ENCODE results near the gene NCEH1.

Gene NCEH1

GRCh38 chr3:172697558-172697957 is 13.3 kb downstream of the NCEH1 start:
- no peaks in the 10 kb centered on the region for H3K9me3 ChIP-seq (ENCODE audit: control insufficient read depth, low read length)
- H3K4me3 ChIP-seq (ENCODE audit: extremely low read depth, insufficient read depth, low read length, poor library complexity, severe bottlenecking), result no peak overlapping the region
- H3K4me1 ChIP-seq (ENCODE audit: control insufficient read depth, insufficient read depth, low read length, poor library complexity, severe bottlenecking), result no peaks in the 10 kb centered on the region
- no peaks in the 10 kb centered on the region for H3K36me3 ChIP-seq (ENCODE audit: control insufficient read depth, insufficient read depth, low read length)
- H3K27ac ChIP-seq (ENCODE audit: low read depth, low read length, severe bottlenecking), result no peak overlapping the region
- whole genome bisulfite sequencing, 2 experiments (ENCODE audit: insufficient coverage in 2 of 2), result no CpG with 5 or more reads among the region's 1 CpG

GRCh38 chr3:172696357-172696756 is 14.5 kb downstream of the NCEH1 start:
- Histone ChIP-seq H3K9me3 (ENCODE audit: control insufficient read depth, low read length) (no peaks in the 10 kb centered on the region), H3K4me3 (ENCODE audit: extremely low read depth, insufficient read depth, low read length, poor library complexity, severe bottlenecking) (no peak overlapping the region), H3K36me3 (ENCODE audit: control insufficient read depth, insufficient read depth, low read length) (no peaks in the 10 kb centered on the region), H3K4me1 (ENCODE audit: control insufficient read depth, insufficient read depth, low read length, poor library complexity, severe bottlenecking) (no peaks in the 10 kb centered on the region), H3K27ac (ENCODE audit: low read depth, low read length, severe bottlenecking) (no peak overlapping the region)
- WGBS, 2 experiments (ENCODE audit: insufficient coverage in 2 of 2), result 94 to 100% methylated on average over 1 to 3 of the region's 5 CpGs

GRCh38 chr3:172694573-172695246 is 16.2 kb downstream of the NCEH1 start:
- Histone ChIP-seq H3K4me1 (ENCODE audit: control insufficient read depth, insufficient read depth, low read length, poor library complexity, severe bottlenecking) (no peaks in the 10 kb centered on the region), H3K4me3 (ENCODE audit: extremely low read depth, insufficient read depth, low read length, poor library complexity, severe bottlenecking) (no peak overlapping the region), H3K27ac (ENCODE audit: low read depth, low read length, severe bottlenecking) (no peak overlapping the region), H3K9me3 (ENCODE audit: control insufficient read depth, low read length) (no peaks in the 10 kb centered on the region), H3K36me3 (ENCODE audit: control insufficient read depth, insufficient read depth, low read length) (no peaks in the 10 kb centered on the region)
- 97 to 98% methylated on average over 3 of the region's 4 CpGs for WGBS, 2 experiments (ENCODE audit: insufficient coverage in 2 of 2)

GRCh38 chr3:172692751-172693338 is 18.0 kb downstream of the NCEH1 start:
- no peaks in the 10 kb centered on the region for H3K36me3 ChIP-seq (ENCODE audit: control insufficient read depth, insufficient read depth, low read length)
- no peaks in the 10 kb centered on the region for H3K9me3 ChIP-seq (ENCODE audit: control insufficient read depth, low read length)
- no peak overlapping the region for H3K27ac ChIP-seq (ENCODE audit: low read depth, low read length, severe bottlenecking)
- H3K4me3 ChIP-seq (ENCODE audit: extremely low read depth, insufficient read depth, low read length, poor library complexity, severe bottlenecking), result no peak overlapping the region
- no peaks in the 10 kb centered on the region for H3K4me1 ChIP-seq (ENCODE audit: control insufficient read depth, insufficient read depth, low read length, poor library complexity, severe bottlenecking)
- 80% methylated on average over 1 of the region's 2 CpGs; no CpG with 5 or more reads in 1 of the 2 experiments for WGBS, 2 experiments (ENCODE audit: insufficient coverage in 2 of 2)

- H3K4me1 ChIP-seq (ENCODE audit: control insufficient read depth, insufficient read depth, low read length, poor library complexity, severe bottlenecking), result peaks cover 3% of the 10 kb centered on the region
- no peaks in the 10 kb centered on the region for H3K36me3 ChIP-seq (ENCODE audit: control insufficient read depth, insufficient read depth, low read length)
- no peak overlapping the region for H3K4me3 ChIP-seq (ENCODE audit: extremely low read depth, insufficient read depth, low read length, poor library complexity, severe bottlenecking)
- no peak overlapping the region for H3K27ac ChIP-seq (ENCODE audit: low read depth, low read length, severe bottlenecking)
- 80 to 88% methylated on average over 1 of the region's 1 CpG for WGBS, 2 experiments (ENCODE audit: insufficient coverage in 2 of 2)
- H3K9me3 ChIP-seq (ENCODE audit: control insufficient read depth, low read length), result no peaks in the 10 kb centered on the region
Observed at GRCh38 chr3:172690936-172691335, 19.9 kb downstream of the NCEH1 start.

GRCh38 chr3:172688588-172688987 is 22.3 kb downstream of the NCEH1 start:
- WGBS, 2 experiments (ENCODE audit: insufficient coverage in 2 of 2), result 89 to 90% methylated on average over 3 of the region's 4 CpGs
- H3K36me3 ChIP-seq (ENCODE audit: control insufficient read depth, insufficient read depth, low read length), result no peaks in the 10 kb centered on the region
- no peak overlapping the region for H3K4me3 ChIP-seq (ENCODE audit: extremely low read depth, insufficient read depth, low read length, poor library complexity, severe bottlenecking)
- no peaks in the 10 kb centered on the region for H3K9me3 ChIP-seq (ENCODE audit: control insufficient read depth, low read length)
- H3K4me1 ChIP-seq (ENCODE audit: control insufficient read depth, insufficient read depth, low read length, poor library complexity, severe bottlenecking), result peaks cover 11% of the 10 kb centered on the region
- no peak overlapping the region for H3K27ac ChIP-seq (ENCODE audit: low read depth, low read length, severe bottlenecking)

- Histone ChIP-seq H3K4me1 (ENCODE audit: control insufficient read depth, insufficient read depth, low read length, poor library complexity, severe bottlenecking) (peaks cover 11% of the 10 kb centered on the region), H3K9me3 (ENCODE audit: control insufficient read depth, low read length) (no peaks in the 10 kb centered on the region), H3K4me3 (ENCODE audit: extremely low read depth, insufficient read depth, low read length, poor library complexity, severe bottlenecking) (no peak overlapping the region), H3K36me3 (ENCODE audit: control insufficient read depth, insufficient read depth, low read length) (no peaks in the 10 kb centered on the region), H3K27ac (ENCODE audit: low read depth, low read length, severe bottlenecking) (no peak overlapping the region)
- 89 to 96% methylated on average over 2 to 3 of the region's 3 CpGs for WGBS, 2 experiments (ENCODE audit: insufficient coverage in 2 of 2)
Observed at GRCh38 chr3:172687501-172687900, 23.4 kb downstream of the NCEH1 start.

GRCh38 chr3:172685331-172686214 is 25.3 kb downstream of the NCEH1 start:
- Histone ChIP-seq H3K4me3 (ENCODE audit: extremely low read depth, insufficient read depth, low read length, poor library complexity, severe bottlenecking) (no peak overlapping the region), H3K27ac (ENCODE audit: low read depth, low read length, severe bottlenecking) (peak overlapping the region; percentile 70), H3K4me1 (ENCODE audit: control insufficient read depth, insufficient read depth, low read length, poor library complexity, severe bottlenecking) (peaks cover 11% of the 10 kb centered on the region), H3K9me3 (ENCODE audit: control insufficient read depth, low read length) (no peaks in the 10 kb centered on the region), H3K36me3 (ENCODE audit: control insufficient read depth, insufficient read depth, low read length) (no peaks in the 10 kb centered on the region)
- WGBS, 2 experiments (ENCODE audit: insufficient coverage in 2 of 2), result 88 to 91% methylated on average over 5 of the region's 7 CpGs

GRCh38 chr3:172680684-172681083 is 30.2 kb downstream of the NCEH1 start:
- H3K9me3 ChIP-seq (ENCODE audit: control insufficient read depth, low read length), result no peaks in the 10 kb centered on the region
- no peak overlapping the region for H3K4me3 ChIP-seq (ENCODE audit: extremely low read depth, insufficient read depth, low read length, poor library complexity, severe bottlenecking)
- peaks cover 17% of the 10 kb centered on the region for H3K4me1 ChIP-seq (ENCODE audit: control insufficient read depth, insufficient read depth, low read length, poor library complexity, severe bottlenecking)
- WGBS, 2 experiments (ENCODE audit: insufficient coverage in 2 of 2), result 91 to 96% methylated on average over 6 to 7 of the region's 7 CpGs
- no peak overlapping the region for H3K27ac ChIP-seq (ENCODE audit: low read depth, low read length, severe bottlenecking)
- no peaks in the 10 kb centered on the region for H3K36me3 ChIP-seq (ENCODE audit: control insufficient read depth, insufficient read depth, low read length)

- no peaks in the 10 kb centered on the region for H3K36me3 ChIP-seq (ENCODE audit: control insufficient read depth, insufficient read depth, low read length)
- no peaks in the 10 kb centered on the region for H3K9me3 ChIP-seq (ENCODE audit: control insufficient read depth, low read length)
- peaks cover 11% of the 10 kb centered on the region for H3K4me1 ChIP-seq (ENCODE audit: control insufficient read depth, insufficient read depth, low read length, poor library complexity, severe bottlenecking)
- H3K4me3 ChIP-seq (ENCODE audit: extremely low read depth, insufficient read depth, low read length, poor library complexity, severe bottlenecking), result no peak overlapping the region
- no peak overlapping the region for H3K27ac ChIP-seq (ENCODE audit: low read depth, low read length, severe bottlenecking)
- 90 to 93% methylated on average over 2 to 4 of the region's 5 CpGs for WGBS, 2 experiments (ENCODE audit: insufficient coverage in 2 of 2)
Observed at GRCh38 chr3:172679599-172679998, 31.3 kb downstream of the NCEH1 start.
